GM23248 (cell line): ENCODE results near the gene KISS1.

Source experiments
- EZH2 ChIP-seq: fragments of 200-600 bp; sonication (generic); IDR thresholded peaks from 2 replicates; pipeline ENCODE4 v1.6.1; 2018; ENCODE audit warnings: antibody characterized with exemption, mild to moderate bottlenecking; ENCODE audit not compliant: insufficient read depth, poor library complexity, severe bottlenecking
- EZH2phosphoT487 ChIP-seq: fragments of 200-600 bp; sonication (generic); IDR thresholded peaks from 2 replicates; pipeline ENCODE4 v1.6.1; 2018; ENCODE audit warnings: antibody characterized with exemption, moderate library complexity, mild to moderate bottlenecking, low read depth; ENCODE audit not compliant: insufficient read depth

- TF ChIP-seq EZH2, result no peak
- TF ChIP-seq EZH2phosphoT487, result no peak
Observed at GRCh38 chr1:204211046-204211445, 14.8 kb upstream of the KISS1 start.
